Thoracic aorta (tissue), 2 donors: ENCODE data around the gene TECR. TPM values are rescaled to one million over a fixed set of nuclear protein-coding genes. Genes with fewer than 3 reads are reported as not detected.

Source experiments
- ATAC-seq: fragments of 150-250 bp; one replicate; pipeline ENCODE4 v1.8.0; 2017; ENCODE audit warnings: low read depth; ENCODE audit not compliant: insufficient number of reproducible peaks, low FRiP score
- DNase-seq: peaks from one replicate; pipeline ENCODE4 v3.0.0-alpha.2; 2020; ENCODE audit warnings: low spot score
- H3K27ac ChIP-seq, 2 donors: fragments of 200-600 bp; sonication (generic); 1 replicate in 1 of 2; 2 replicates in 1 of 2; pipeline ENCODE4 v1.5.1; 2016; ENCODE audit warnings: mild to moderate bottlenecking in 2 of 2, moderate library complexity in 2 of 2
- H3K27me3 ChIP-seq: fragments of 200-600 bp; sonication (generic); replicated peaks from 2 replicates; pipeline ENCODE4 v1.6.0; 2016; ENCODE audit warnings: mild to moderate bottlenecking; ENCODE audit not compliant: insufficient read depth
- H3K36me3 ChIP-seq: fragments of 200-600 bp; sonication (generic); one replicate; pipeline ENCODE4 v1.5.1; 2016
- H3K4me1 ChIP-seq, 2 donors: fragments of 200-600 bp; sonication (generic); 1 replicate in 1 of 2; 2 replicates in 1 of 2; pipeline versions ENCODE4 v1.5.1 to v1.6.0; 2016; ENCODE audit warnings: low read depth in 2 of 2, mild to moderate bottlenecking in 1 of 2; ENCODE audit not compliant: control insufficient read depth in 1 of 2
- H3K4me3 ChIP-seq: fragments of 200-600 bp; sonication (generic); 2 replicates; pipeline ENCODE4 v1.5.1; 2016; ENCODE audit warnings: mild to moderate bottlenecking
- H3K9me3 ChIP-seq: fragments of 200-600 bp; sonication (generic); 2 replicates; pipeline ENCODE4 v1.5.1; 2016
- CTCF ChIP-seq: fragments of 200-600 bp; sonication (generic); IDR thresholded peaks from one replicate; pipeline ENCODE4 v1.5.1; 2019; ENCODE audit warnings: antibody characterized with exemption
- total RNA-seq, 2 donors: library from RNA; depleted of rRNA; stranded (reverse); fragments of >200 nt; gene quantifications; one replicate each; pipeline versions ENCODE4 v1.1.0 to v1.2.3, GENCODE V29; 2016

TECR gene
- total RNA-seq, 2 donors from 2014 or later, result 35.6 to 37.6 TPM

- DNase-seq, result no peak
These were observed 23.9 kb downstream of the TECR start for GRCh38 chr19:14553042-14553938.

GRCh38 chr19:14553939-14554243, 24.5 kb downstream of the TECR start:
- Histone ChIP-seq H3K27ac (no peak overlapping the region), H3K9me3 (no peaks in the 10 kb centered on the region), H3K27me3 (no peaks in the 10 kb centered on the region), H3K4me1 (peaks cover 5 to 10% of the 10 kb centered on the region in 2 donors), H3K4me3 (no peak overlapping the region), H3K36me3 (peaks cover 3% of the 10 kb centered on the region)
- DNase-seq (no peak), ATAC-seq (no peak)
- TF ChIP-seq CTCF, result no peak

More at GRCh38 chr19:14553042-14553938, 23.9 kb downstream of the TECR start:
- Histone ChIP-seq H3K27ac (no peak overlapping the region), H3K4me1 (peaks cover 5 to 10% of the 10 kb centered on the region in 2 donors), H3K27me3 (no peaks in the 10 kb centered on the region), H3K4me3 (no peak overlapping the region), H3K9me3 (no peaks in the 10 kb centered on the region), H3K36me3 (peaks cover 7% of the 10 kb centered on the region)
- no peak for TF ChIP-seq CTCF
- no peak for ATAC-seq

GRCh38 chr19:14554382-14554812, 25.0 kb downstream of the TECR start:
- no peaks in the 10 kb centered on the region for H3K9me3 ChIP-seq
- no peak overlapping the region for H3K4me3 ChIP-seq
- H3K4me1 ChIP-seq, result peaks cover 5 to 10% of the 10 kb centered on the region in 2 donors
- H3K36me3 ChIP-seq, result peaks cover under 1% of the 10 kb centered on the region
- no peak for TF ChIP-seq CTCF
- ATAC-seq (no peak), DNase-seq (no peak)
- H3K27ac ChIP-seq, result no peak overlapping the region
- H3K27me3 ChIP-seq, result no peaks in the 10 kb centered on the region

- Histone ChIP-seq H3K4me3 (peak overlapping the region; percentile 50), H3K27me3 (no peaks in the 10 kb centered on the region), H3K27ac (no peak overlapping the region), H3K36me3 (no peaks in the 10 kb centered on the region), H3K9me3 (no peaks in the 10 kb centered on the region), H3K4me1 (peaks cover 14 to 24% of the 10 kb centered on the region in 2 donors)
- DNase-seq (no peak), ATAC-seq (no peak)
- TF ChIP-seq CTCF, result no peak
These were observed 26.7 kb downstream of the TECR start for GRCh38 chr19:14555918-14556661.

GRCh38 chr19:14556662-14557188, 27.3 kb downstream of the TECR start:
- Histone ChIP-seq H3K4me1 (peaks cover 18 to 30% of the 10 kb centered on the region in 2 donors), H3K27me3 (no peaks in the 10 kb centered on the region), H3K36me3 (no peaks in the 10 kb centered on the region), H3K4me3 (peak overlapping the region; percentile 50), H3K9me3 (no peaks in the 10 kb centered on the region), H3K27ac (peak overlapping the region in 1 of 2 donors; percentile 43)
- ATAC-seq (no peak), DNase-seq (no peak)
- peak; percentile 96 for TF ChIP-seq CTCF
